HepG2 (cell line): ENCODE results near the gene KBTBD13. TPM values are rescaled to one million over a fixed set of nuclear protein-coding genes. Genes with fewer than 3 reads are reported as not detected.

Experiments
- DMTF1 ChIP-seq: sonication (generic); formaldehyde crosslinking; IDR thresholded peaks from 2 replicates; pipeline ENCODE4 v1.4.0; 2020; ENCODE audit warnings: mild to moderate bottlenecking, missing genetic modification reagents
- LCORL ChIP-seq, 2 experiments: fragments of 450-650 bp in 1 of 2; sonication (generic) in 1 of 2; formaldehyde crosslinking in 1 of 2; IDR thresholded peaks; 2 replicates each; pipeline versions ENCODE4 v1.5.0 to v1.6.1; 2017 to 2020; ENCODE audit warnings: antibody characterized with exemption in 1 of 2, missing genetic modification reagents in 1 of 2
- SP5 ChIP-seq: IDR thresholded peaks from 2 replicates; pipeline ENCODE4 v1.6.1; 2016; ENCODE audit warnings: low read depth, borderline replicate concordance
- ZNF646 ChIP-seq: sonication (generic); formaldehyde crosslinking; IDR thresholded peaks from 2 replicates; pipeline ENCODE4 v1.9.0; 2021; ENCODE audit warnings: mild to moderate bottlenecking, missing genetic modification reagents
- ZNF746 ChIP-seq: sonication (generic); formaldehyde crosslinking; IDR thresholded peaks from 2 replicates; pipeline ENCODE4 v1.8.0; 2022; ENCODE audit warnings: mild to moderate bottlenecking, missing genetic modification reagents
- polyA plus RNA-seq, 8 experiments: library from polyadenylated mRNA; depleted of rRNA in 3 of 8; stranded (reverse) in 7 of 8; unstranded in 1 of 8; fragments of >200 nt; fragmentation: Illumina TruSeq in 4 of 8; extraction: Trizol in 4 of 8; gene quantifications; 2 replicates each; pipeline versions ENCODE4 v1.2.1 to v1.2.3, GENCODE V29; 2011 to 2016; ENCODE audit warnings: low read depth in 4 of 8, missing spikeins in 1 of 8, mixed read lengths in 1 of 8; ENCODE audit not compliant: insufficient read depth in 1 of 8
- total RNA-seq, 5 experiments: library from RNA; depleted of rRNA; stranded (reverse); fragments of >200 nt; fragmentation: Illumina TruSeq; extraction: Trizol; gene quantifications; 2 replicates each; pipeline ENCODE4 v1.2.3, GENCODE V29; 2016; ENCODE audit warnings: low read depth in 1 of 5
- TF ChIP-seq, protein P1 (sequence below): sonication (generic); formaldehyde crosslinking; IDR thresholded peaks from 2 replicates; pipeline ENCODE4 v1.8.0; 2022; ENCODE audit warnings: mild to moderate bottlenecking, missing genetic modification reagents
- TF ChIP-seq, protein P2 (sequence below): sonication (generic); formaldehyde crosslinking; IDR thresholded peaks from 2 replicates; pipeline ENCODE4 v1.5.1; 2020; ENCODE audit warnings: mild to moderate bottlenecking, missing genetic modification reagents, moderate library complexity
- TF ChIP-seq, protein P3 (sequence below): IDR thresholded peaks from 2 replicates; pipeline ENCODE4 v1.4.0; 2020; ENCODE audit warnings: mild to moderate bottlenecking, missing genetic modification reagents

Gene KBTBD13
- total and polyA plus RNA-seq, 2 of the 13 experiments (the other 11 are each of a cell fraction or from before 2014, with no cell fraction given) = not detected

DNA sequence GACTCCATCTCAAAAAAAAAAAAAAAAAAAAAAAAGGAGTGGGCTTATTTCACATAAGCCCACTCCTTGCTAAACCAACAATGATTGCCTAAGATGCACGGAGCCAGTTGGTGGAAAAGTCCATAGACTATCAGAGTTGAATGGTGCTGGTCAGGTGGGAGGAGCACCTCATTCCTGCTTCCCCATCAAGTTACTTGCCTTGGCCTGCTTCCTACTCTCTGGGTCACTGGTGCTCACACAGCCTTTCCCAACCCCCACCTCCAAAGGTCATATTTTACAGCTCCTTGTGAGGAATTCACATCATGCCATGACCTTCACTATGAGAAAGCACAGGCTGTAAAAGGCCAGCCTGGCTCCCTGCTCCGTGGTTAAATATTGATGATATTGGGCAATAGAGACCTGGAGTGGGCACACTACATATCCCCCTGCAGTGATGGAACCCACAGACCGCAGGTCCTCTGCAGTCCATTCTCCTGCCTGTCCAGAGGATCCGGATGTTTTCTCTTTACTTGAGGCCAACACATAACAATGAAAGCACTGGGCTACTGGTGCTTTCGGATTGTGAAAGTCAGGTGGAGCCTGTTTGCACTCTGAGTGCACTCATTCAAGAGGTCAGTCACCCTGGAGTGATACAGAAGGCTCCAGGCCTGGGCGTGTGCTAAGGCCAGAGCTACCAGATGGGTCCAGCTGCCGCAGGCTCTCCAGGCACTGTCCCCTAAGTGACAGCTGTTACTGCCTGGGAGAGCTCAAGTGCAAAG is 31.6 kb upstream of the KBTBD13 start, which contains the start of gene SLC51B (continued):
- TF ChIP-seq ZNF646 (CRISPR knock-in tag) (no peak), ZNF746 (no peak; the same call in 1 of the 2 replicates), DMTF1 (CRISPR knock-in tag) (no peak), LCORL (IDR thresholded peaks at IDR 0.05) (no peak), LCORL (CRISPR knock-in tag; IDR thresholded peaks at IDR 0.05) (peak; percentile 76; the same call in 1 of the 2 replicates), SP5 (CRISPR knock-in tag) (peak; percentile 84; the same call in 1 of the 2 replicates)
- TF ChIP-seq, protein P1, sequence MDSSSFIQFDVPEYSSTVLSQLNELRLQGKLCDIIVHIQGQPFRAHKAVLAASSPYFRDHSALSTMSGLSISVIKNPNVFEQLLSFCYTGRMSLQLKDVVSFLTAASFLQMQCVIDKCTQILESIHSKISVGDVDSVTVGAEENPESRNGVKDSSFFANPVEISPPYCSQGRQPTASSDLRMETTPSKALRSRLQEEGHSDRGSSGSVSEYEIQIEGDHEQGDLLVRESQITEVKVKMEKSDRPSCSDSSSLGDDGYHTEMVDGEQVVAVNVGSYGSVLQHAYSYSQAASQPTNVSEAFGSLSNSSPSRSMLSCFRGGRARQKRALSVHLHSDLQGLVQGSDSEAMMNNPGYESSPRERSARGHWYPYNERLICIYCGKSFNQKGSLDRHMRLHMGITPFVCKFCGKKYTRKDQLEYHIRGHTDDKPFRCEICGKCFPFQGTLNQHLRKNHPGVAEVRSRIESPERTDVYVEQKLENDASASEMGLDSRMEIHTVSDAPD (CRISPR knock-in tag) = peak; percentile 18; the same call in 1 of the 2 replicates
- TF ChIP-seq, protein P2, sequence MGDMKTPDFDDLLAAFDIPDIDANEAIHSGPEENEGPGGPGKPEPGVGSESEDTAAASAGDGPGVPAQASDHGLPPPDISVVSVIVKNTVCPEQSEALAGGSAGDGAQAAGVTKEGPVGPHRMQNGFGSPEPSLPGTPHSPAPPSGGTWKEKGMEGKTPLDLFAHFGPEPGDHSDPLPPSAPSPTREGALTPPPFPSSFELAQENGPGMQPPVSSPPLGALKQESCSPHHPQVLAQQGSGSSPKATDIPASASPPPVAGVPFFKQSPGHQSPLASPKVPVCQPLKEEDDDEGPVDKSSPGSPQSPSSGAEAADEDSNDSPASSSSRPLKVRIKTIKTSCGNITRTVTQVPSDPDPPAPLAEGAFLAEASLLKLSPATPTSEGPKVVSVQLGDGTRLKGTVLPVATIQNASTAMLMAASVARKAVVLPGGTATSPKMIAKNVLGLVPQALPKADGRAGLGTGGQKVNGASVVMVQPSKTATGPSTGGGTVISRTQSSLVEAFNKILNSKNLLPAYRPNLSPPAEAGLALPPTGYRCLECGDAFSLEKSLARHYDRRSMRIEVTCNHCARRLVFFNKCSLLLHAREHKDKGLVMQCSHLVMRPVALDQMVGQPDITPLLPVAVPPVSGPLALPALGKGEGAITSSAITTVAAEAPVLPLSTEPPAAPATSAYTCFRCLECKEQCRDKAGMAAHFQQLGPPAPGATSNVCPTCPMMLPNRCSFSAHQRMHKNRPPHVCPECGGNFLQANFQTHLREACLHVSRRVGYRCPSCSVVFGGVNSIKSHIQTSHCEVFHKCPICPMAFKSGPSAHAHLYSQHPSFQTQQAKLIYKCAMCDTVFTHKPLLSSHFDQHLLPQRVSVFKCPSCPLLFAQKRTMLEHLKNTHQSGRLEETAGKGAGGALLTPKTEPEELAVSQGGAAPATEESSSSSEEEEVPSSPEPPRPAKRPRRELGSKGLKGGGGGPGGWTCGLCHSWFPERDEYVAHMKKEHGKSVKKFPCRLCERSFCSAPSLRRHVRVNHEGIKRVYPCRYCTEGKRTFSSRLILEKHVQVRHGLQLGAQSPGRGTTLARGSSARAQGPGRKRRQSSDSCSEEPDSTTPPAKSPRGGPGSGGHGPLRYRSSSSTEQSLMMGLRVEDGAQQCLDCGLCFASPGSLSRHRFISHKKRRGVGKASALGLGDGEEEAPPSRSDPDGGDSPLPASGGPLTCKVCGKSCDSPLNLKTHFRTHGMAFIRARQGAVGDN (CRISPR knock-in tag) = peak; percentile 86
- TF ChIP-seq, protein P3, sequence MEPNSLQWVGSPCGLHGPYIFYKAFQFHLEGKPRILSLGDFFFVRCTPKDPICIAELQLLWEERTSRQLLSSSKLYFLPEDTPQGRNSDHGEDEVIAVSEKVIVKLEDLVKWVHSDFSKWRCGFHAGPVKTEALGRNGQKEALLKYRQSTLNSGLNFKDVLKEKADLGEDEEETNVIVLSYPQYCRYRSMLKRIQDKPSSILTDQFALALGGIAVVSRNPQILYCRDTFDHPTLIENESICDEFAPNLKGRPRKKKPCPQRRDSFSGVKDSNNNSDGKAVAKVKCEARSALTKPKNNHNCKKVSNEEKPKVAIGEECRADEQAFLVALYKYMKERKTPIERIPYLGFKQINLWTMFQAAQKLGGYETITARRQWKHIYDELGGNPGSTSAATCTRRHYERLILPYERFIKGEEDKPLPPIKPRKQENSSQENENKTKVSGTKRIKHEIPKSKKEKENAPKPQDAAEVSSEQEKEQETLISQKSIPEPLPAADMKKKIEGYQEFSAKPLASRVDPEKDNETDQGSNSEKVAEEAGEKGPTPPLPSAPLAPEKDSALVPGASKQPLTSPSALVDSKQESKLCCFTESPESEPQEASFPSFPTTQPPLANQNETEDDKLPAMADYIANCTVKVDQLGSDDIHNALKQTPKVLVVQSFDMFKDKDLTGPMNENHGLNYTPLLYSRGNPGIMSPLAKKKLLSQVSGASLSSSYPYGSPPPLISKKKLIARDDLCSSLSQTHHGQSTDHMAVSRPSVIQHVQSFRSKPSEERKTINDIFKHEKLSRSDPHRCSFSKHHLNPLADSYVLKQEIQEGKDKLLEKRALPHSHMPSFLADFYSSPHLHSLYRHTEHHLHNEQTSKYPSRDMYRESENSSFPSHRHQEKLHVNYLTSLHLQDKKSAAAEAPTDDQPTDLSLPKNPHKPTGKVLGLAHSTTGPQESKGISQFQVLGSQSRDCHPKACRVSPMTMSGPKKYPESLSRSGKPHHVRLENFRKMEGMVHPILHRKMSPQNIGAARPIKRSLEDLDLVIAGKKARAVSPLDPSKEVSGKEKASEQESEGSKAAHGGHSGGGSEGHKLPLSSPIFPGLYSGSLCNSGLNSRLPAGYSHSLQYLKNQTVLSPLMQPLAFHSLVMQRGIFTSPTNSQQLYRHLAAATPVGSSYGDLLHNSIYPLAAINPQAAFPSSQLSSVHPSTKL (CRISPR knock-in tag) = peak; percentile 85
